ENCODE data around the gene ERN1.

DNA sequence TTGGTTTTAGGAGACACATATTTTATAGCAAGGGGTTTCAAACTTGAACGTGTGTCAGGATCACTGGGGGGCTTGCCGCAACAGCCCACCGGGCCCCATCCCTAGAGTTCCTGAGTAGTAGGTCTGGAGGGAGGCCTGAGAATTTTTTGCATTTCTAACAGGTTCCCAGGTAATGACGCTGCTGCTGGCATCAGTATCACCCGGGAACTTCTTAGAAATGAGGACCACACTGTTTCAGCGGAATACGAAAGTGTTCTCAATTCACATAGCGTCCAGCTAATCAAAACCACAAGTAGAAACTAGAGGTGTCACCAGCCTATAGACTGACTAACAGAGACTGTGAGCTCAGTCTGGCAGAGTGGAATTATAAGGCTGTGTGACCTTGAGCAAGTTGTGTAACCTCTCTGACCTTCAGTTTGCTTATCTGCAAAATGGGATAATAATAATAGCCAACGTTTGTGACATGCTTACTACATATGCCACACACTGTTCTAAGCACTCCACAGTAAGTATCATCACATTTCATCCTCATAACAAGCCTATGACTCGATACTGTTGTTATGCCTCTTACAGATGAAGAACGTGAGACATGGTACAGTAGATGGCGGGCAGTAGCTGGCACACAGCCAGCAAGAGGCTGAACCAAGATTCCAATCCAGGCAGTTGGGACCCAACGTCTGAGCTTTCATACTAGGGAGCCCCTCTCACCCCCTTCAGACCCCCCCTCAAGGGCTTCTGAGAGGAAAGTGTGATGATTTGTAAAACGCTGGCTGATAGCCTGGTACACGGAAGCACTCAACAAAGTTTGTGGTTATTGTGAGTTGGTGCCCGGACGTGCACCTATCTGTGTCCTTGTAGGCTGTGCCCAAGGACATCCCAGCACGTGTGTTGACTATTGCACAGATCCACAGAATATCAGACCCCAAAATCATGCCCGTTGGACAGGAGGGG is 104.9 kb downstream of the ERN1 start:
- TF ChIP-seq EZH2 (IDR thresholded peaks at IDR 0.05) (no peak), POLR2AphosphoS5 (IDR thresholded peaks at IDR 0.05; ENCODE audit: borderline replicate concordance, low read depth, low read length) (no peak), FOXP2 (optimal IDR thresholded peaks at IDR 0.05; ENCODE audit: control extremely low read depth, extremely low read length, insufficient read depth) (no peak)
